Measurements from ENCODE around the gene PTGS1. TPM values are rescaled to one million over a fixed set of nuclear protein-coding genes. Genes with fewer than 3 reads are reported as not detected.

Gene PTGS1
- total and polyA plus RNA-seq, 9 of the 15 experiments (the other 6 are each of a cell fraction or from before 2014, with no cell fraction given): 3.4 to 12.9 (median 5.3) TPM

DNA sequence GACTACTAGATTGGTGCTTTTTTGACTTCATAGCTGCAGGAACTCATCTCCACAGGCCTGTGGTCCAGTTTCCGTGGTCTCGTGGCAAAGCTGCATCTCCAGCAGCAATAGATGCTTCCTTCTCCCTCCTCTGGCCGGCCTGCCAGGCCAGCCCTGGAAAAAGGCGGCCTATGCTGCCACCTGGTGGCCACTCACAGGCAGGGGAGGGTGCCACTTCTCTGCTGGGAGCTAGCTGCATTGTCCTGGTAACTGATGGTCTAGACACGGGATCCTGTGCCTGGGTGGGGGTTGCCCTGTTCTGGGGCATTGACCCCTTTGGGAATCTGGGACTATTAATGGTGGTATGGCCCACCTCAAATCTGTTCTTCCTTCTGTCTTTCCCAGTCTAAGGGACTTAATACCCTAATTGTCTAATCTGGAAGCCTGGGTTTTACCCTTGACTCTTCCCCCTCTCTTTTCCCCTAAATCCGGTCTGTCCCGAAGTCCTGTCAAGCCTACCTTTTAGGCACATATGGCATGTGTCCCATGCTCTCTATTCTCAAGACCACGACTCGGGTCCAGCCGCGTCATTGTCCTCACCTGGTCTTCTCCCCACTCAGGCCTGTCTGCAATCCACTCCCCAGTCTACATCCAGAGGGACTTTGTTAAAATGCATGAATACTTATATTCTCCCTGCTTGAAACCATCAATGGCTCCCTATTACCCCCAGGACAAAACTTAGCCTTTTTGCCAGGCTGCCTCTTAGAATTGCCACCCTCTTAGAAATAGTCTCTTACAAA, 20.1 kb upstream of the PTGS1 start (continued):
- no peak for TF ChIP-seq ZNF140 (CRISPR knock-in tag; IDR thresholded peaks at IDR 0.05)
- no peak for TF ChIP-seq SAFB2 (IDR thresholded peaks at IDR 0.05; ENCODE audit: borderline replicate concordance, low read depth, low read length, severe bottlenecking)
- TF ChIP-seq RBM25 (IDR thresholded peaks at IDR 0.05; ENCODE audit: low read depth, low read length, severe bottlenecking): no peak
- TF ChIP-seq FOXJ2 (tag; IDR thresholded peaks at IDR 0.05): no peak
- peak; percentile 85 for TF ChIP-seq ZNF121 (CRISPR knock-in tag; conservative IDR thresholded peaks at IDR 0.05)
- TF ChIP-seq SAFB (IDR thresholded peaks at IDR 0.05; ENCODE audit: borderline replicate concordance, low read depth, low read length): no peak
- no peak for TF ChIP-seq ESRRB (CRISPR knock-in tag; IDR thresholded peaks at IDR 0.05; ENCODE audit: borderline replicate concordance)
- no peak for TF ChIP-seq SMARCA4 (IDR thresholded peaks at IDR 0.05)
- no peak for TF ChIP-seq SMAD1 (IDR thresholded peaks at IDR 0.05; ENCODE audit: low read depth, low read length, partially characterized antibody)
- peak; percentile 75; the same call in 1 of the 2 replicates for TF ChIP-seq RB1 (IDR thresholded peaks at IDR 0.05; ENCODE audit: low read depth)
- TF ChIP-seq, protein P1, sequence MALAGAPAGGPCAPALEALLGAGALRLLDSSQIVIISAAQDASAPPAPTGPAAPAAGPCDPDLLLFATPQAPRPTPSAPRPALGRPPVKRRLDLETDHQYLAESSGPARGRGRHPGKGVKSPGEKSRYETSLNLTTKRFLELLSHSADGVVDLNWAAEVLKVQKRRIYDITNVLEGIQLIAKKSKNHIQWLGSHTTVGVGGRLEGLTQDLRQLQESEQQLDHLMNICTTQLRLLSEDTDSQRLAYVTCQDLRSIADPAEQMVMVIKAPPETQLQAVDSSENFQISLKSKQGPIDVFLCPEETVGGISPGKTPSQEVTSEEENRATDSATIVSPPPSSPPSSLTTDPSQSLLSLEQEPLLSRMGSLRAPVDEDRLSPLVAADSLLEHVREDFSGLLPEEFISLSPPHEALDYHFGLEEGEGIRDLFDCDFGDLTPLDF (CRISPR knock-in tag; IDR thresholded peaks at IDR 0.05): no peak
- no peak for TF ChIP-seq CBX3 (IDR thresholded peaks at IDR 0.05; ENCODE audit: borderline replicate concordance in 1 of 2, low read length in 2 of 2)
- TF ChIP-seq, protein P2, sequence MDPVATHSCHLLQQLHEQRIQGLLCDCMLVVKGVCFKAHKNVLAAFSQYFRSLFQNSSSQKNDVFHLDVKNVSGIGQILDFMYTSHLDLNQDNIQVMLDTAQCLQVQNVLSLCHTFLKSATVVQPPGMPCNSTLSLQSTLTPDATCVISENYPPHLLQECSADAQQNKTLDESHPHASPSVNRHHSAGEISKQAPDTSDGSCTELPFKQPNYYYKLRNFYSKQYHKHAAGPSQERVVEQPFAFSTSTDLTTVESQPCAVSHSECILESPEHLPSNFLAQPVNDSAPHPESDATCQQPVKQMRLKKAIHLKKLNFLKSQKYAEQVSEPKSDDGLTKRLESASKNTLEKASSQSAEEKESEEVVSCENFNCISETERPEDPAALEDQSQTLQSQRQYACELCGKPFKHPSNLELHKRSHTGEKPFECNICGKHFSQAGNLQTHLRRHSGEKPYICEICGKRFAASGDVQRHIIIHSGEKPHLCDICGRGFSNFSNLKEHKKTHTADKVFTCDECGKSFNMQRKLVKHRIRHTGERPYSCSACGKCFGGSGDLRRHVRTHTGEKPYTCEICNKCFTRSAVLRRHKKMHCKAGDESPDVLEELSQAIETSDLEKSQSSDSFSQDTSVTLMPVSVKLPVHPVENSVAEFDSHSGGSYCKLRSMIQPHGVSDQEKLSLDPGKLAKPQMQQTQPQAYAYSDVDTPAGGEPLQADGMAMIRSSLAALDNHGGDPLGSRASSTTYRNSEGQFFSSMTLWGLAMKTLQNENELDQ (CRISPR knock-in tag; IDR thresholded peaks at IDR 0.05; ENCODE audit: borderline replicate concordance): no peak
- TF ChIP-seq ZC3H4 (CRISPR knock-in tag; IDR thresholded peaks at IDR 0.05; ENCODE audit: borderline replicate concordance): no peak
- no peak for TF ChIP-seq SRSF9 (IDR thresholded peaks at IDR 0.05; ENCODE audit: borderline replicate concordance, low read depth, low read length)
- TF ChIP-seq TEAD1 (CRISPR knock-in tag; IDR thresholded peaks at IDR 0.05): no peak
- TF ChIP-seq SPI1 (IDR thresholded peaks at IDR 0.05; ENCODE audit: borderline replicate concordance, low read depth, low read length): 0 out of 2 replicates have a peak, but pooled peaks have one; percentile 34
- TF ChIP-seq TAF15 (IDR thresholded peaks at IDR 0.05; ENCODE audit: low read depth, low read length): no peak
- TF ChIP-seq ARHGAP35 (IDR thresholded peaks at IDR 0.05; ENCODE audit: partially characterized antibody): no peak
- no peak for TF ChIP-seq TBP (optimal IDR thresholded peaks at IDR 0.05; ENCODE audit: low read depth, low read length)
- TF ChIP-seq, protein P3, sequence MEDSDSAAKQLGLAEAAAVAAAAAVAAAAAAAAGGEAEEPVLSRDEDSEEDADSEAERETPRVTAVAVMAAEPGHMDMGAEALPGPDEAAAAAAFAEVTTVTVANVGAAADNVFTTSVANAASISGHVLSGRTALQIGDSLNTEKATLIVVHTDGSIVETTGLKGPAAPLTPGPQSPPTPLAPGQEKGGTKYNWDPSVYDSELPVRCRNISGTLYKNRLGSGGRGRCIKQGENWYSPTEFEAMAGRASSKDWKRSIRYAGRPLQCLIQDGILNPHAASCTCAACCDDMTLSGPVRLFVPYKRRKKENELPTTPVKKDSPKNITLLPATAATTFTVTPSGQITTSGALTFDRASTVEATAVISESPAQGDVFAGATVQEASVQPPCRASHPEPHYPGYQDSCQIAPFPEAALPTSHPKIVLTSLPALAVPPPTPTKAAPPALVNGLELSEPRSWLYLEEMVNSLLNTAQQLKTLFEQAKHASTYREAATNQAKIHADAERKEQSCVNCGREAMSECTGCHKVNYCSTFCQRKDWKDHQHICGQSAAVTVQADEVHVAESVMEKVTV (CRISPR knock-in tag; IDR thresholded peaks at IDR 0.05): peak; percentile 97
- TF ChIP-seq, protein P4, sequence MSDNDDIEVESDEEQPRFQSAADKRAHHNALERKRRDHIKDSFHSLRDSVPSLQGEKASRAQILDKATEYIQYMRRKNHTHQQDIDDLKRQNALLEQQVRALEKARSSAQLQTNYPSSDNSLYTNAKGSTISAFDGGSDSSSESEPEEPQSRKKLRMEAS (CRISPR knock-in tag; IDR thresholded peaks at IDR 0.05): no peak
- no peak for TF ChIP-seq THRAP3 (IDR thresholded peaks at IDR 0.05; ENCODE audit: borderline replicate concordance)
